GM19452 (cell line): ENCODE results near the gene EPB41L2.
"Not testable (repeated sequence)": the region's sequence is repeated elsewhere in the genome, so short reads cannot be mapped to it uniquely, and the experiment has no call there.

Experiments used
- ATAC-seq: cut with Tn5 transposase; IDR thresholded peaks from one replicate; pipeline ENCODE4 v1.9.1; 2021; ENCODE audit not compliant: unreplicated experiment

EPB41L2 gene

GRCh38 chr6:130920969-130921368 lies 142.1 kb downstream of the EPB41L2 start:
- no peak for ATAC-seq

GRCh38 chr6:130918171-130918570 lies 144.9 kb downstream of the EPB41L2 start:
- no peak for ATAC-seq

- not testable (repeated sequence) for ATAC-seq
These were observed 147.4 kb downstream of the EPB41L2 start for GRCh38 chr6:130915606-130916005.

GRCh38 chr6:130913120-130913519 lies 149.9 kb downstream of the EPB41L2 start:
- peak; percentile 84 for ATAC-seq

GRCh38 chr6:130912434-130912833 lies 150.6 kb downstream of the EPB41L2 start:
- ATAC-seq: no peak

- no peak for ATAC-seq
These were observed 154.1 kb downstream of the EPB41L2 start for GRCh38 chr6:130908958-130909357.

GRCh38 chr6:130908188-130908587 lies 154.9 kb downstream of the EPB41L2 start:
- peak; percentile 57 for ATAC-seq

GRCh38 chr6:130907687-130908086 lies 155.4 kb downstream of the EPB41L2 start:
- no peak for ATAC-seq

- ATAC-seq: no peak
These were observed 156.2 kb downstream of the EPB41L2 start for GRCh38 chr6:130906736-130907381.

GRCh38 chr6:130903602-130904001 lies 159.4 kb downstream of the EPB41L2 start:
- no peak for ATAC-seq

- no peak for ATAC-seq
These were observed 160.0 kb downstream of the EPB41L2 start for GRCh38 chr6:130903007-130903406.

- ATAC-seq: no peak
These were observed 162.1 kb downstream of the EPB41L2 start for GRCh38 chr6:130900913-130901312.

- no peak for ATAC-seq
These were observed 166.8 kb downstream of the EPB41L2 start for GRCh38 chr6:130896249-130896648.

GRCh38 chr6:130895516-130895915 lies 167.5 kb downstream of the EPB41L2 start:
- ATAC-seq: no peak

GRCh38 chr6:130893766-130894165 lies 169.3 kb downstream of the EPB41L2 start:
- ATAC-seq: no peak

GRCh38 chr6:130893277-130893676 lies 169.8 kb downstream of the EPB41L2 start:
- ATAC-seq: no peak

- no peak for ATAC-seq
These were observed 172.5 kb downstream of the EPB41L2 start for GRCh38 chr6:130890521-130890971.

- no peak for ATAC-seq
These were observed 173.6 kb downstream of the EPB41L2 start for GRCh38 chr6:130889423-130889822.

- no peak for ATAC-seq
These were observed 174.8 kb downstream of the EPB41L2 start for GRCh38 chr6:130888246-130888645.

- ATAC-seq: no peak
These were observed 176.1 kb downstream of the EPB41L2 start for GRCh38 chr6:130886966-130887365.

GRCh38 chr6:130885392-130886192 lies 177.5 kb downstream of the EPB41L2 start:
- peak; percentile 89 for ATAC-seq

GRCh38 chr6:130882370-130882769 lies 180.7 kb downstream of the EPB41L2 start:
- no peak for ATAC-seq
